ENCODE results near the gene ZNF765.

GRCh38 chr19:53389571-53389970, 5.4 kb upstream of the ZNF765 start:
- TF ChIP-seq, protein P1, sequence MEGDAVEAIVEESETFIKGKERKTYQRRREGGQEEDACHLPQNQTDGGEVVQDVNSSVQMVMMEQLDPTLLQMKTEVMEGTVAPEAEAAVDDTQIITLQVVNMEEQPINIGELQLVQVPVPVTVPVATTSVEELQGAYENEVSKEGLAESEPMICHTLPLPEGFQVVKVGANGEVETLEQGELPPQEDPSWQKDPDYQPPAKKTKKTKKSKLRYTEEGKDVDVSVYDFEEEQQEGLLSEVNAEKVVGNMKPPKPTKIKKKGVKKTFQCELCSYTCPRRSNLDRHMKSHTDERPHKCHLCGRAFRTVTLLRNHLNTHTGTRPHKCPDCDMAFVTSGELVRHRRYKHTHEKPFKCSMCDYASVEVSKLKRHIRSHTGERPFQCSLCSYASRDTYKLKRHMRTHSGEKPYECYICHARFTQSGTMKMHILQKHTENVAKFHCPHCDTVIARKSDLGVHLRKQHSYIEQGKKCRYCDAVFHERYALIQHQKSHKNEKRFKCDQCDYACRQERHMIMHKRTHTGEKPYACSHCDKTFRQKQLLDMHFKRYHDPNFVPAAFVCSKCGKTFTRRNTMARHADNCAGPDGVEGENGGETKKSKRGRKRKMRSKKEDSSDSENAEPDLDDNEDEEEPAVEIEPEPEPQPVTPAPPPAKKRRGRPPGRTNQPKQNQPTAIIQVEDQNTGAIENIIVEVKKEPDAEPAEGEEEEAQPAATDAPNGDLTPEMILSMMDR (IDR thresholded peaks at IDR 0.05), result no peak
- no peak for TF ChIP-seq POLR2A (IDR thresholded peaks at IDR 0.05)
